ENCODE results near the gene SFMBT1. TPM values are rescaled to one million over a fixed set of nuclear protein-coding genes. Genes with fewer than 3 reads are reported as not detected.

The SFMBT1 gene
- polyA plus RNA-seq, 1 of the 3 experiments (the other 2 are of a cell fraction) = 0.72 TPM

DNA sequence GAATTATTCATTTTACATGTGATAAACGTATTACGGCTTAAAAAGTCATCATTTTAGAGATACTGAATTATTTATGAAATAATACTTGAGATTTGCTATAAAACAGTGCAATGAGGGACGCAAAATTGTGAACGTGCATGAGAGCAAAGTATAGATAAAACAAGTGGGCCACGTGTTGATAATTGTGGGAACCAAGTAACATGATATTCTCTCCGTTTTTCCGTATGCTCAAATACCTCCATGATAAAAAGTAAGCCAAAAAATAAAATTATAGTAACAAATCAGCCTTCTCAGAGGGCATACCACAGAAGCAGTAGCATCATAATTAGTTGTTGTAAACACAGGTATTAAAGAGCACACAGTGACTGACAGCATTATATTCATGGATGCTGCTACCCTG lies 42.6 kb downstream of the SFMBT1 start:
- Histone ChIP-seq H3K4me3 (ENCODE audit: low read depth in 2 of 2, low read length in 1 of 2) (no peak overlapping the region), H4K20me1 (ENCODE audit: insufficient read depth) (no peaks in the 10 kb centered on the region), H3K27me3 (ENCODE audit: insufficient read depth) (no peaks in the 10 kb centered on the region), H3K79me2 (ENCODE audit: insufficient read depth) (no peaks in the 10 kb centered on the region), H3F3A (replicated peaks; ENCODE audit: insufficient read depth) (no peaks in the 10 kb centered on the region), H2AFZ (ENCODE audit: low read depth) (no peak overlapping the region), H3K4me1 (ENCODE audit: control insufficient read depth in 1 of 2, insufficient read depth in 2 of 2, low read depth in 1 of 2, low read length in 1 of 2) (no peaks in the 10 kb centered on the region), H3K9me2 (no peaks in the 10 kb centered on the region), H3K36me3 (replicated peaks in 1 of 2; ENCODE audit: control insufficient read depth in 1 of 2, insufficient read depth in 2 of 2, low read length in 1 of 2) (no peaks in the 10 kb centered on the region), H3K9ac (no peak overlapping the region), H3K4me2 (no peak overlapping the region), H3K9me3 (no peaks in the 10 kb centered on the region), H3K27ac (ENCODE audit: low read depth in 2 of 2, low read length in 1 of 2) (no peak overlapping the region)
- no peak for DNase-seq
- CTCF ChIA-PET = no interaction called here
- TF ChIP-seq, protein P1, sequence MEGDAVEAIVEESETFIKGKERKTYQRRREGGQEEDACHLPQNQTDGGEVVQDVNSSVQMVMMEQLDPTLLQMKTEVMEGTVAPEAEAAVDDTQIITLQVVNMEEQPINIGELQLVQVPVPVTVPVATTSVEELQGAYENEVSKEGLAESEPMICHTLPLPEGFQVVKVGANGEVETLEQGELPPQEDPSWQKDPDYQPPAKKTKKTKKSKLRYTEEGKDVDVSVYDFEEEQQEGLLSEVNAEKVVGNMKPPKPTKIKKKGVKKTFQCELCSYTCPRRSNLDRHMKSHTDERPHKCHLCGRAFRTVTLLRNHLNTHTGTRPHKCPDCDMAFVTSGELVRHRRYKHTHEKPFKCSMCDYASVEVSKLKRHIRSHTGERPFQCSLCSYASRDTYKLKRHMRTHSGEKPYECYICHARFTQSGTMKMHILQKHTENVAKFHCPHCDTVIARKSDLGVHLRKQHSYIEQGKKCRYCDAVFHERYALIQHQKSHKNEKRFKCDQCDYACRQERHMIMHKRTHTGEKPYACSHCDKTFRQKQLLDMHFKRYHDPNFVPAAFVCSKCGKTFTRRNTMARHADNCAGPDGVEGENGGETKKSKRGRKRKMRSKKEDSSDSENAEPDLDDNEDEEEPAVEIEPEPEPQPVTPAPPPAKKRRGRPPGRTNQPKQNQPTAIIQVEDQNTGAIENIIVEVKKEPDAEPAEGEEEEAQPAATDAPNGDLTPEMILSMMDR (IDR thresholded peaks at IDR 0.05) = no peak
- no peak for TF ChIP-seq MXI1 (IDR thresholded peaks at IDR 0.05; ENCODE audit: low read depth, low read length)
- TF ChIP-seq, protein P2, sequence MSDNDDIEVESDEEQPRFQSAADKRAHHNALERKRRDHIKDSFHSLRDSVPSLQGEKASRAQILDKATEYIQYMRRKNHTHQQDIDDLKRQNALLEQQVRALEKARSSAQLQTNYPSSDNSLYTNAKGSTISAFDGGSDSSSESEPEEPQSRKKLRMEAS (IDR thresholded peaks at IDR 0.05; ENCODE audit: low read depth) = no peak
- 86% methylated on average over 7 of the region's 7 CpGs for WGBS (ENCODE audit: low lambda C conversion rate)
- POLR2A ChIA-PET = no interaction called here

DNA sequence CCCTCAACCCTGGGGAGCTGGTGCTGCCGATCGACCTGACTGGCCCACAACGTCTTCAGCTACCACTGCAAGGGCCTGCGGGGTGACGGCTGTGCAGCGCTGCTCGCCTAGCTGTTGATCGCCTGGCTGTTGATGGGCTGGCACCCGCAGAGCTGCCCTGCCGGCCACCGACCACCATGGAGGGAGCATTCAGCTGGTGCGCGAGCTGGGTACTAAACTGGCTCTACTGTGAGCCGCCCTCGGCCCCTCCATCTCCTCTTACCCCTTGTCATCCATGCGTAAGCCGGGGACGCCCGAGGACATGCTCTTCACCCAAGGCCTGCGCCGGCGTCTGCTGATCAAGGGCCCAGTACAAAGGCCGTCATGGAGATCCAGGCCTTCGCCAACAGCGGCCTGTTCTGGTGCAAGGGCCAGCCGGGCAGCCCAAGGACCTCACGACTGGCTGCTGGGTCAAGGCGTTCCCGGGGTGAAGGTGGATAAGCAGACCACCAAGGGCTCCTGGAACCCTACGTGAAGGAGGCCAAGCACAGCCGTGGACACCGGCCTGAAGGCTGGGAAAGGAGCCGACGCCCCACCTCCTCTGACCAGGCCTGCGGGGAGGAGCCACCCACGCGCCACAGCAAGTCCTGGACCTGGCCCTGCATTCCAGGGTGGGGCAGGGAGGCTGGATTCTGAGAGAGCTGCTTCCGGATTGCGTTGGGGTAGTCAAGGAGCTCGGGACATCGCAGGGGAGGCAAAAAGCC lies 46.9 kb downstream of the SFMBT1 start:
- no peaks in the 10 kb centered on the region for H4K20me1 ChIP-seq (ENCODE audit: insufficient read depth)
- CTCF ChIA-PET = interaction anchor here (0.8 to 0.9 kb wide), 2 partner anchors 11 to 91 kb away, joined by 3 to 4 read pairs; no protein-coding TSS in a partner anchor

More for the DNA sequence above, 46.9 kb downstream of the SFMBT1 start:
- TF ChIP-seq USF1 (IDR thresholded peaks at IDR 0.05; ENCODE audit: borderline replicate concordance, low read depth) (no peak), EZH2phosphoT487 (IDR thresholded peaks at IDR 0.05; ENCODE audit: borderline replicate concordance, low read depth) (no peak), RFX5 (IDR thresholded peaks at IDR 0.05; ENCODE audit: low read length) (no peak), RAD21 (IDR thresholded peaks at IDR 0.05; ENCODE audit: low read length) (no peak), TAF1 (IDR thresholded peaks at IDR 0.05; ENCODE audit: borderline replicate concordance, low read depth, low read length) (no peak), TEAD4 (IDR thresholded peaks at IDR 0.05; ENCODE audit: borderline replicate concordance, insufficient read depth) (no peak), FOXJ3 (CRISPR knock-in tag; IDR thresholded peaks at IDR 0.05) (no peak), SMC3 (IDR thresholded peaks at IDR 0.05; ENCODE audit: low read depth, low read length) (no peak), FOXM1 (IDR thresholded peaks at IDR 0.05; ENCODE audit: low read depth) (no peak), GATA2 (CRISPR knock-in tag; IDR thresholded peaks at IDR 0.05) (no peak)
- TF ChIP-seq, protein P3, sequence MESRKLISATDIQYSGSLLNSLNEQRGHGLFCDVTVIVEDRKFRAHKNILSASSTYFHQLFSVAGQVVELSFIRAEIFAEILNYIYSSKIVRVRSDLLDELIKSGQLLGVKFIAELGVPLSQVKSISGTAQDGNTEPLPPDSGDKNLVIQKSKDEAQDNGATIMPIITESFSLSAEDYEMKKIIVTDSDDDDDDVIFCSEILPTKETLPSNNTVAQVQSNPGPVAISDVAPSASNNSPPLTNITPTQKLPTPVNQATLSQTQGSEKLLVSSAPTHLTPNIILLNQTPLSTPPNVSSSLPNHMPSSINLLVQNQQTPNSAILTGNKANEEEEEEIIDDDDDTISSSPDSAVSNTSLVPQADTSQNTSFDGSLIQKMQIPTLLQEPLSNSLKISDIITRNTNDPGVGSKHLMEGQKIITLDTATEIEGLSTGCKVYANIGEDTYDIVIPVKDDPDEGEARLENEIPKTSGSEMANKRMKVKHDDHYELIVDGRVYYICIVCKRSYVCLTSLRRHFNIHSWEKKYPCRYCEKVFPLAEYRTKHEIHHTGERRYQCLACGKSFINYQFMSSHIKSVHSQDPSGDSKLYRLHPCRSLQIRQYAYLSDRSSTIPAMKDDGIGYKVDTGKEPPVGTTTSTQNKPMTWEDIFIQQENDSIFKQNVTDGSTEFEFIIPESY (IDR thresholded peaks at IDR 0.05; ENCODE audit: borderline replicate concordance, low read depth) = no peak
- POLR2A ChIA-PET = no interaction called here
- DNase-seq = no peak
- Histone ChIP-seq H3K79me2 (ENCODE audit: insufficient read depth) (no peaks in the 10 kb centered on the region), H3K9ac (no peak overlapping the region), H3K4me2 (no peak overlapping the region), H3K36me3 (replicated peaks in 1 of 2; ENCODE audit: control insufficient read depth in 1 of 2, insufficient read depth in 2 of 2, low read length in 1 of 2) (no peaks in the 10 kb centered on the region), H3F3A (replicated peaks; ENCODE audit: insufficient read depth) (no peaks in the 10 kb centered on the region), H3K9me3 (no peaks in the 10 kb centered on the region), H2AFZ (ENCODE audit: low read depth) (no peak overlapping the region), H3K27me3 (ENCODE audit: insufficient read depth) (no peaks in the 10 kb centered on the region), H3K4me1 (ENCODE audit: control insufficient read depth in 1 of 2, insufficient read depth in 2 of 2, low read depth in 1 of 2, low read length in 1 of 2) (no peaks in the 10 kb centered on the region), H3K9me2 (no peaks in the 10 kb centered on the region), H3K27ac (ENCODE audit: low read depth in 2 of 2, low read length in 1 of 2) (no peak overlapping the region), H3K4me3 (ENCODE audit: low read depth in 2 of 2, low read length in 1 of 2) (no peak overlapping the region)
- WGBS (ENCODE audit: low lambda C conversion rate) = 92% methylated on average over 28 of the region's 41 CpGs
